GM21717 (cell line): Measurements from ENCODE around the gene ZNHIT6.

Experiments used
- ATAC-seq: cut with Tn5 transposase; IDR thresholded peaks from one replicate; pipeline ENCODE4 v1.9.1; 2021; ENCODE audit warnings: mild to moderate bottlenecking, moderate library complexity; ENCODE audit not compliant: unreplicated experiment

The ZNHIT6 gene

GRCh38 chr1:85599681-85600080 is 108.6 kb downstream of the ZNHIT6 start:
- ATAC-seq: no peak
